GM10266 (cell line): ENCODE data around the gene ATP4B.

Experiments
- DNase-seq: peaks from one replicate; pipeline ENCODE4 v3.0.0; 2012; ENCODE audit errors: extremely low spot score
- CTCF ChIP-seq: IDR thresholded peaks from 2 replicates; pipeline ENCODE4 v1.5.1; 2012; ENCODE audit warnings: mild to moderate bottlenecking, low read depth; ENCODE audit not compliant: control insufficient read depth, insufficient read depth; ENCODE audit errors: missing control alignments

The ATP4B gene

DNA sequence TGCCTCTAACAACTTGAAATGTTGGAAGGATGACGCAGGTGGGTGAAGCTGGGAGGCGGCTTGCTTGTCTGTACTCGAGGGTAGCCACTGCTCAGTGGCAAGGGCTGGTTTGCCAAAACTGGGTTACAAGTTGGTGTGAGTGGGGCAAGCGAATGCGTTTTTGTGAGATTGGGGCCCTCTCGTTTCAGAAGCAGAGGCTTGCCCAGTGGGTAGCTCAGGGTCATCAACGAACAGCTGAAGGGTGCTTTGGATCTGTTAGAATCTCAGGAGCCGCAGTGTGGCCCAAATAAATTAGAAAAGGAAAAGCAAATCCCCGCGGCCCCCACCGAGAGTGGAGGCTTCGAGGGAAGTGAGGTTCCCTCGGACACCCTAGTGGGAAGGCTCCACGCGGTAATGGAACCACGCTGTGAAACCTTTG is 7.3 kb downstream of the ATP4B start:
- TF ChIP-seq CTCF, result no peak
- no peak for DNase-seq

DNA sequence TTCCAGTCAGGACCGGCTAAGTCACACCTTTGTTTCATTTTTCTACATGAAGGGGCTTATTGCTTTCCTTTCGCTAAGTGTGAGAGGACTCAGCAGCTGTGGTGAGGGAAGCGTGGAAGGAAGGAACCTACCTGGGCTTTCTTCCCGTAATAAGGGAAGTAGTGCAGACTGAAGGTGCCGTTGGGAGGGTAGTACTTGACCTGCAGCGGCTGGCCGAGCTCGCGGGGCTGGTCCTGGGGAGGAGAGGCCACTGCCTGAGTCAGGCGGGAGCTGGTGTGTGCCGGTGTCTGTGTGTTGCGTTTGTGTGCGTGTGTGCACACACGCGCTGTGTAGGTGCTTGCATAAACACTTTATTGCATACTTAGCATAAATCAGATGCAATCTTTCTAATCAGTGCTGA is 7.7 kb downstream of the ATP4B start:
- no peak for TF ChIP-seq CTCF
- DNase-seq, result no peak

DNA sequence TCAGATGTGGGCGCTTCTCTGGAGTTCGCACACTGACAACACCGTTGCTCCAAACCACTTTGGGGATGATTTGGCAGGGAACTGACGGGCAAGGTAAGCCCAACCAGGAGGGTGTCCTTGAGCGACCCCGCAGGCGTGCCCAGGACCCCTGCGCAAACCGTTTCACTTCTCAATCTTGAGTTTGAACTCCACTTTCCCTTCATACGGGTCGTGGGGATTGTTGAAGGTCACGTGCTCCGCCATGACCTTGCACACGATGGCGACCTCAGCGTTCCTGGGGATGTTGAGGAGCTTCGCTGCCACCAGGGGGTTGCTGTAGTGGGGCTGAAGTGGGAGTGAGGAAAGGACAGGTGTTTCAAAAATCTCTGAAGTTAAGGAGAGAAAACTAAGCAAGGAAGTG is 8.8 kb downstream of the ATP4B start:
- DNase-seq, result no peak
- no peak for TF ChIP-seq CTCF

DNA sequence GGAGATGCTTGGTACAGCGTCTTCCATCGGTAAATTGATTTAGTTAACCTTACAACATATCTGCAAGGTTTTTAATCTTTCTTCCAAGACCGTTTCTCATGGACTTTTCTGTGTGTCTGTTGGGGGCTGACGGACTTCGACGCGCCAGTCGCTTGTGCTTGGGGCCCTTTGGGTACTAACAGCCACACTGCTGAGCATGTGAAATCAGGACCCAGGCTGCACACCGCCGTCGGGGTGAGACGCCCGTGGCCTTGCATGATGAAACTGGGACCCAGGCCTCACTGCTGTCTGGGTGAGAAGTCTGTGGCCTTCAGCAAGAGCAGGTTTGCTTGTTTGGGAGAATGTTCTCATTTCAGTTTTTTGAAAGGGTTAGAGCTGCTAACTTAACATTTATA is 9.8 kb downstream of the ATP4B start:
- no peak for DNase-seq
- no peak for TF ChIP-seq CTCF

- DNase-seq, result no peak
- TF ChIP-seq CTCF, result no peak
Observed at GRCh38 chr13:113647351-113648215, 10.4 kb downstream of the ATP4B start.

- DNase-seq, result no peak
- no peak for TF ChIP-seq CTCF
Observed at GRCh38 chr13:113646921-113647340, 11.1 kb downstream of the ATP4B start.

DNA sequence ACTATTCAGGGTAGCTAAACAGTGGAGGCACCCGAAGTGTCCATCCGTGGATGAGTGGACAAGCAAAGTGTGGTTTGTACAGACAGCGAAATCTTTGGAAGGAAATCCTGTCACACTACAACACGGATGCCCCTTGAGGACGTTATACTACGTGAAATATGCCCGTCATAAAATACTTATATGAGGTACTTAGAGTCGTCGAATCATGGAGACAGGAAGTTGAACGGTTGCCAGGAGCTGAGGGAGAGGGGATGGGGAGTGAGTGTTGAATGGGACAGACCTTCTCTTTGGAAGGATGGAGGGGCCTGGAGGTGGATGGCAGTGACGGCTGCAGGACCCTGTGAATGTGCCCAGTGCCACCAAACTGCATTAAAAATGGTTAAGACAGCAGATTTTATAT is 11.6 kb downstream of the ATP4B start:
- TF ChIP-seq CTCF, result no peak
- no peak for DNase-seq
